HG03135 (cell line): ENCODE results near the gene MARCHF2.

Experiments used
- ATAC-seq: cut with Tn5 transposase; IDR thresholded peaks from one replicate; pipeline ENCODE4 v1.9.1; 2021; ENCODE audit warnings: mild to moderate bottlenecking, moderate library complexity; ENCODE audit not compliant: unreplicated experiment

MARCHF2 gene

DNA sequence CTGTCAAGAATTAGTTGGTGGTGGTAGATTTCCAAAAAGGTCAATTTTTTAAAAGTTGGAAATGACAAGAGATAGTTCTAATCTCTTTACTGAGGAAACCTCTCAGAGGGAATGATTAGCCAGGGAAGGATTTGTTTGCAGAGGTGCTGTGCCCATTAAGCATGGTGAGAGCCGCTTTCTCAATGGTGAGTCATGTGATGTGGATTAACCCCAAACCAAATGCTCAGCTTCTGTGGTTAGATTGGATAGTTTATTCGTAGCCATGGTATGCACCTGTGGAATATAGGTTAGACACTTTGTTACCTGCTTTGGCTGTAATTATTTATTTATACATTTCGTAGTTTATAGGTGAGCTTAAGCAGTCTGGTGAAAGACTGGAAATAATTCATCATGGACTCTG, 38.8 kb downstream of the MARCHF2 start:
- no peak for ATAC-seq

- ATAC-seq, result no peak
Observed at GRCh38 chr19:8452446-8453123, 39.5 kb downstream of the MARCHF2 start.

DNA sequence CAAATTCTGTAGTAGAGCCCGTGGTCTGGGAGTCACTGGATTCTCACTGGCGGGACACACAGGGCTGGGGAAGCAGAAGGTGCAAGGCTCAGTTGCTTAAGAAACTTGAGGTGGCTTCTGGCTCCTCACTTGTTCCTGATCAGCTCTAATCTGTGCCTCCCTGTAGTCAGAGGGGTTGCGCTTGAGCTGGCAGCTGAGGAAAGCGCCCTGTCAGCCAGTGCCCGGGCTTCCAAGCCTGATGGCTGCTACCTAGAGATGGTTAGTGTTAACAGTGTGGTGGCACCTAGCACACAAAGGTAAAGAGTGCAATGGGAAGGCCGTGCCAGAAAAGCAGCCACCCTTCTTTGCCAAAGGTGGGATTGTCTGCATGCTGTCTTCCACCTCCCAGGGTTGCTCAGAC, 40.5 kb downstream of the MARCHF2 start:
- ATAC-seq, result no peak

DNA sequence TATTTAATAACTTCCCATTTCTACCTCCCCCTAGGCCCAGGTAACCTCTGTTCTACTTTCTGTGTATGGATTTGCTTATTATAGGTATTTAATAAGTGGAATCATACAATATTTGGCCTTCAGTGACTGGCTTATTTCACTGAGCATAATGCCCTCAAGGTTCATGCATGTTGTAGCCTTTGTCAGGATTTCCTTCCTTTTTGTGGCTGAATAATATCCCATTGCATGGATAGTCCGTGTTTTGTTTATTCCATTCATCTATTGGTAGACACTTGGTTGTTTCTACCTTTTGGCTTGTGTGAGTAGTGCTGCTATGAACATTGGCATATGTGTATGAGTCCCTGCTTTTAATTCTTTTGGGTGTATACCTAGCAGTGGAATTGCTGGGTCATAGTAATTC, 41.1 kb downstream of the MARCHF2 start:
- ATAC-seq, result no peak

DNA sequence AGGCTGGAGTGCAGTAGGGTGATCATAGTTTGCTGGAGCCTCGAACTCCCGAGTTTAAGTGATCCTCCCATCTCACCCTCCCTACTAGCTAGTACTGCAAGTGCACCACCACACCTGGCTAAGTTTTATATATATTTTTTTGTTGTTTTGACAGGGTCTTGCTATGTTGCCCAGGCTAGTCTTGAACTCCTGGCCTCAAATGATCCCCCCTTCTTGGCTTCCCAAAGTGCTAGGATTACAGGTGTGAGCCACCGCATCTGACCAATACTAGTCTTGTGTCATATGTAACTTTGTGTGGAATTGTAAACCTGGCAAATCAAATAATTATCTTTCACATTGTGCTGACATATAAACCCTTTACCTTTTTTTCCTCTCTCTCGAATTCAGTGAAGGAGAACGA, 41.9 kb downstream of the MARCHF2 start:
- no peak for ATAC-seq

DNA sequence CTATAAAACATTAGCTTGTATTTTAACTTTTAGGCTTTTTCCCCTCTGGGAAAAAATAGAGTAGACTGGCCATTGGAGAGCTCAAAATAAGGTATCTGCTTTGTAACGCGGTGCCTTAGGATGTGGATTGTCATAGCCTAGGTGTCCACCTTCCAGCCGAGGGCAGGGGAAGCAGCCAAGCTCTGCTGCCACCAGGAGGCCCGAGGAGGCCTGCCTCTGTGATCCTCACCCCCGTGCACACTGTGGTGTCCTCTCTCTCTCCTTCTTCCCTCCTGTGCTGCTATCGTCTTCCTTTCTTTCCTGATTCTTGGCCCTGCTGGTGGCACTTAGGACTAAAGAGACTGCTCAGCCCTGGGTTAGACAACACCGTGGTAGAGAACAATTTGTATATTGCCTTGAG, 43.0 kb downstream of the MARCHF2 start:
- no peak for ATAC-seq

DNA sequence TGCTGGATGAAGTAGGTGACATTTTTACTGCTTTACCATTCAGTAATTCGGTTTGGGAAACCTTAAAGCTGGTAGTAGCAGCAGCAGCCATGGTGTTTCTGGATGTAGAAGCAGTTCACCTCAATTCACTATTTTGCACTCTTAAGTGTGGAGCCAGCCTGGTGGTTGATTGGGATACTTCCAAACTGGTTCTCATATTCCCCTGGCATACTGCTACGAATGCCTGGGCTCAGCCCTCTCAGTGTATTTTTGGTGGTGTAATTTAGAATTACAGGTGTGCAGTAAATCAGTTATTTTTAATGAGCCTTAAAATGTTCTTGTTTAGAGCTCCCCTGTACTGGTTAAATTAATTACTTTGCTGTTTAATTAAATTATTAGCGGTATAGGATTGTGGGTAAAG, 44.1 kb downstream of the MARCHF2 start:
- no peak for ATAC-seq

GRCh38 chr19:8457827-8458226, 44.7 kb downstream of the MARCHF2 start:
- ATAC-seq, result no peak

GRCh38 chr19:8458380-8458779, 45.3 kb downstream of the MARCHF2 start:
- ATAC-seq, result no peak

DNA sequence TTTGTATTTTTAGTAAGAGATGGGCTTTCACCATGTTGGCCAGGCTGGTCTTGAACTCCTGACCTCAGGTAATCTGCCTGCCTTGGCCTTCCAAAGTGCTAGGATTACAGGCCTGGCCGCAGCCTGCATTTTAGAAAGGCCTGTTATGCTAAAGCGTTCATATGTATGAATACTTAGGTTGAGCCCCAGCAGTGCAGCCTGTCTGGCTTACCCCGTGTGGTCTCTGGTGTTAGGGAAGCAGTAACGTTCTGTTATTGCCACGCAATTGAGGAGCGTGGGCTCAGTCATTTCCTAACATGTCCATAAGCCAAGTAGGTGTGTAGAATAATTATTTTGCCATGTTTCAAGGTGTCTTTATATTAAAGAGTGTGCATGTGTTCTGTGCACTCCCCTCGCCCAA, 46.0 kb downstream of the MARCHF2 start:
- ATAC-seq, result no peak

DNA sequence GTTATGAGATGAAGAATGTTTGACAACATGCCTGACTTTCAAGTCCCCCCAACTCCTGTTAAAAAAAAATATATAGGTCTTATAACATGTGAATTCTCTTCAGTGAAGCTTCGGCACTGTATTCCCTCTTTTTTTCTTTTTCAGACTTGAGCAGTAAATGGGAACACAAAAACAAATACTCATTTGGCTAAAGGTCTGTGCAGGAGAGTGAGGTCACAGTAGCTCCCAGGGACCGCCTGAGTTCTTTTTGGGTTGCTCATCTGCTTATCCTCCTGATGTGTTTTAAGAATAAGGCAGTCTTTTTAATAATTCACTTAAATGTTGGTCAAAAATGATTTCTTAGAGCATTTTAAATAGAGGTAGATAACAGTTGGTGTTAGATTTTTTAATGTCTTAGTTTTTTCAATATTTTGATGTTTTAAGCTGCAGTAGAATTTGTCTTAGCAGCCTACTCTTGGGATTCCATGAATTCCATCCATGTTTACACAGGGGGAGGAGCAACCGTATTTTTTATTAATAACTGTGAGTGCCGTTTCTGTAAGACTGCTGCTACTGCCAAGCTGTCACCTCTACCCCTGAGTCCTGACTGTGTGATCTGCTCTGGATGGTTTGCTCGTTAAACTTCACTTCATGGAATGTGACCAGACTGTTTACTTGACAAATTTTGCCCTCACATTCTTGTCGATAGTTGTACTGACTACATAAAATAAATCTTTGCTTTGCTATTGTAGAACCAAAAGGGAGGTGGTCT, 46.6 kb downstream of the MARCHF2 start:
- ATAC-seq, result no peak

- no peak for ATAC-seq
Observed at GRCh38 chr19:8460516-8461298, 47.6 kb downstream of the MARCHF2 start.

DNA sequence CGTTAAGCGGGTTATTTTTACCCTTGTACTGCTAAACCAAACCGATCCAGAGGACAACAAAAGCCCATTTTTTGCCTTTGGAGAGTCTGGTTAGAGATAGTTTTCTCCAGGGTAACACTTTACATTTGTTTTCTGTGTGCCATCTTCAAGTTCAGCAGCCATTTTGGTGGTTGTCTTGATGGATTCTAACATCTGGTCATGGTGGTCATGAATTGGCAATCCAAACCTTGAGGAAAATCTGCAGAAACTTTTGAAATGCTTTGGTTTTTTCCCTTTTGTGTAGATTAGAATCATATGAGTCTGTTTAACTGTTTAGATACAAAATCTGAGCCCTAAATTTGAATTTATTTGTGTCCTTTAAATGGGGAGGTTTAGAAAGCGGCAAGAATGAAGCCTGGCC, 48.3 kb downstream of the MARCHF2 start:
- no peak for ATAC-seq

DNA sequence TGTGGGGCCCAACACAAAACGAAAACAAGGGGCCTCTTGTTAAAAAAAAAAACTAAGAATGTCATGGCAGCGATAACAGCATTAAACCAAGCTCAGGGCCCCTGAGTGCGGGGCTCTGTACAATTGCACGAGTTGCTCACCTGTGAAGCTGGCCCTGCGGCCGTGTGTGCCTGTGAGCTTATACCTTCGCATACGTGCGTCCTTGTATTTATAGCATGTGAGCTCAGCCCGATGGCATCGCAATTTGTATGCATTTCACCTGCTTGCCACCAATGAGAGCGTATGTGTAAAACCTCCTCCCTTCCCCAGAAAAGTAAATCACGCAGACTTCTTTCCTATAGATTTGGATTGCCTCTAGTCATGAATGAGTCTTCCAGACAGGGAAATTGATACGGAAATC, 48.8 kb downstream of the MARCHF2 start:
- no peak for ATAC-seq

- no peak for ATAC-seq
Observed at GRCh38 chr19:8462571-8462970, 49.5 kb downstream of the MARCHF2 start.

DNA sequence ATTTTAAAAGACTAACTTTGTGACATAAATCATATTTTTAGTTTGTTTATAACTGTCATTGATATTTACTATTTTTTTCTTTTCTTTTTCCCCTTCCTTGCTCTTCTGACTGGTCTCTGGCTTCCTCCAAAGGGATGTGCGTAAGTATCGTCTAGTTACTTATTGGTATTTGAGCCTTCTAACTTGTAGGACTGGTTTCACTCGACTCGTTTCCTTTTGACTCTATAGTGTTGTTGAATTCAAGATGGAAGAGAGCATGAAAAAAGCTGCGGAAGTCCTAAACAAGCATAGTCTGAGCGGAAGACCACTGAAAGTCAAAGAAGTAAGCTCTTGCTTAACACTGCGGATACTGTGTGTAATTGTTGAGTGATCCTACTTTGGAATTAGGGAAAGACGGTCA, 50.3 kb downstream of the MARCHF2 start:
- ATAC-seq, result no peak

DNA sequence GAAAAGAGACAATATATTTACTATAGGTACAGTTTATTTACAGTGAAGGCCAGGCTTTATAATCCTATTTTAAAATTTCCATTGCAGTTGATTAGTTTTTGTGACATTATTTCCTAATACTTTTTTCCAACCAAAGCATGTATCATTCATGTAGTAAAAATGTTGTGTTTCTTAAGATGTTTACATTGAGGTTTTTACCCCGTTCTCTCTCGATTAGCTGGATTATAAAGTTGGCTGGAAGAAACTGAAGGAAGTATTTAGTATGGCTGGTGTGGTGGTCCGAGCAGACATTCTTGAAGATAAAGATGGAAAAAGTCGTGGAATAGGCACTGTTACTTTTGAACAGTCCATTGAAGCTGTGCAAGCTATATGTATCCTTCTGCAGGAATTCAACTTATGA, 52.9 kb downstream of the MARCHF2 start:
- no peak for ATAC-seq

- no peak for ATAC-seq
Observed at GRCh38 chr19:8468124-8468523, 55.0 kb downstream of the MARCHF2 start.

- ATAC-seq, result no peak
Observed at GRCh38 chr19:8468761-8469373, 55.8 kb downstream of the MARCHF2 start.

GRCh38 chr19:8469613-8470368, 56.7 kb downstream of the MARCHF2 start:
- no peak for ATAC-seq
